SH-SY5Y (cell line): ENCODE results near the gene KRTAP9-1.
"Not testable (repeated sequence)": the region's sequence is repeated elsewhere in the genome, so short reads cannot be mapped to it uniquely, and the experiment has no call there.

Source experiments
- GATA2 ChIP-seq: IDR thresholded peaks from 2 replicates; pipeline ENCODE4 v1.6.1; 2011; ENCODE audit warnings: mild to moderate bottlenecking, low read depth, low read length
- GATA3 ChIP-seq: IDR thresholded peaks from 2 replicates; pipeline ENCODE4 v1.6.1; 2011; ENCODE audit warnings: low read depth, mild to moderate bottlenecking, low read length, moderate library complexity

GRCh38 chr17:41232399-41233105 lies 42.9 kb downstream of the KRTAP9-1 start, which contains the start of gene KRTAP9-3:
- not testable (repeated sequence) for TF ChIP-seq GATA3, GATA2
